Prostate gland (tissue), 2 donors: ENCODE measurements around the gene HOXC12. TPM values are rescaled to one million over a fixed set of nuclear protein-coding genes. Genes with fewer than 3 reads are reported as not detected.

Source experiments
- DNase-seq: peaks from one replicate; pipeline ENCODE4 v3.0.0-alpha.2; 2019; ENCODE audit warnings: low spot score
- H3K27ac ChIP-seq, 2 donors: fragments of 200-600 bp; sonication (generic); 2 replicates each; pipeline ENCODE4 v1.5.1; 2017 to 2019
- H3K27me3 ChIP-seq: fragments of 200-600 bp; sonication (generic); replicated peaks from 2 replicates; pipeline ENCODE4 v1.5.1; 2019; ENCODE audit not compliant: insufficient read depth
- H3K36me3 ChIP-seq, 2 donors: fragments of 200-600 bp; sonication (generic); 1 replicate in 1 of 2; 2 replicates in 1 of 2; pipeline versions ENCODE4 v1.5.1 to v1.8.1; 2017 to 2019
- H3K4me1 ChIP-seq: fragments of 200-600 bp; sonication (generic); replicated peaks from 2 replicates; pipeline ENCODE4 v1.5.1; 2019
- H3K4me3 ChIP-seq, 2 donors: fragments of 200-600 bp; sonication (generic); 2 replicates each; pipeline ENCODE4 v1.5.1; 2017 to 2019
- H3K9me3 ChIP-seq: fragments of 200-600 bp; sonication (generic); 2 replicates; pipeline ENCODE4 v1.5.1; 2017
- POLR2A ChIP-seq: fragments of 450-650 bp; IDR thresholded peaks from one replicate; pipeline ENCODE4 v1.6.1; 2016; ENCODE audit warnings: antibody characterized with exemption, mild to moderate bottlenecking
- POLR2AphosphoS5 ChIP-seq: sonication (generic); formaldehyde crosslinking; IDR thresholded peaks from one replicate; pipeline ENCODE4 v1.6.1; 2017; ENCODE audit warnings: antibody characterized with exemption
- WGBS: methylation state at CpG from one replicate; pipeline ENCODE4 v1.1.5; 2018; 5-methylcytosine and 5-hydroxymethylcytosine counted together
- intact Hi-C: fragments of 100-400 bp; cut with DNase I; formaldehyde crosslinking; loops from one replicate; pipeline ENCODE4 v1.14.2; 2022
- total RNA-seq, 2 donors: library from RNA; depleted of rRNA; stranded (reverse); fragments of >200 nt; gene quantifications; one replicate each; pipeline ENCODE4 v1.1.0, GENCODE V29; 2016
- TF ChIP-seq, protein P1 (sequence below), 4 experiments: fragments of 200-600 bp in 2 of 4; fragments of 450-650 bp in 2 of 4; sonication (generic) in 2 of 4; IDR thresholded peaks; 1 replicate in 3 of 4; 2 replicates in 1 of 4; pipeline ENCODE4 v1.5.1; 2016 to 2019; ENCODE audit warnings: antibody characterized with exemption in 4 of 4, mild to moderate bottlenecking in 2 of 4, moderate library complexity in 2 of 4

The HOXC12 gene
- total RNA-seq, 2 donors from 2014 or later: not detected

DNA sequence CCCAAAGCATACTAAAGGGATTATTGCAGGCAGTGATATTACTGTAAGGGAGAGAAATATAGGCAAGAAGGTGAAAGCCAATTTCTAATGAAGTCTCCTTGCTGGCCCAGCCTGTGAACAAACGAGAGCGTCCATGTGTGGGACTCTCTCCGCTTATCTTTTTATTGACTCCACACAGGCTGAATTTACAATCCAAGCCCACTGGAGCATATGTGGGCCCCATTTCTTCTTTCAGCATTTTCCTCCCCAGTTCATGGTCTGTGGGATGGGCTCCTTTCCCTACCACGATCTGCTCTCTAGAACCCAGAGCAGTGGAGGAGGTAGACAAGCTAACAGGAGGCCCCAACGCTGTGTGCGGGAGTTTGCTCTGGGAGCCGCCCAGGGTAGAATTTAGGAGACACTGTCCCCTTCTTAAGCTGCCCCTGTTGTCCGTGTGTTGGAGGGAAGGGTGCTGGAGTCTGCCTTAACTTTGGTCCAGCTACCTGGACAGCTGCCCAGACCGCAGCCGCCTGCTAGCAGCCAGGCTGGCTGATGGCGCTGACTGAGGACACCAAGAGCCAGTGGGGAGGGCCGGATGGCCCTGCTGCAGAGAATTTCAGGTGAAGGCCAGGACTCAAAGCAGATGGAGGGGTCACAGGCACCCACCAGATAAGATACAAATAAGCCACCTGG, 15.0 kb downstream of the HOXC12 start:
- no peaks in the 10 kb centered on the region for H3K36me3 ChIP-seq
- intact Hi-C loops: no loop called here
- TF ChIP-seq POLR2AphosphoS5 (no peak), POLR2A (no peak)
- TF ChIP-seq, protein P1, sequence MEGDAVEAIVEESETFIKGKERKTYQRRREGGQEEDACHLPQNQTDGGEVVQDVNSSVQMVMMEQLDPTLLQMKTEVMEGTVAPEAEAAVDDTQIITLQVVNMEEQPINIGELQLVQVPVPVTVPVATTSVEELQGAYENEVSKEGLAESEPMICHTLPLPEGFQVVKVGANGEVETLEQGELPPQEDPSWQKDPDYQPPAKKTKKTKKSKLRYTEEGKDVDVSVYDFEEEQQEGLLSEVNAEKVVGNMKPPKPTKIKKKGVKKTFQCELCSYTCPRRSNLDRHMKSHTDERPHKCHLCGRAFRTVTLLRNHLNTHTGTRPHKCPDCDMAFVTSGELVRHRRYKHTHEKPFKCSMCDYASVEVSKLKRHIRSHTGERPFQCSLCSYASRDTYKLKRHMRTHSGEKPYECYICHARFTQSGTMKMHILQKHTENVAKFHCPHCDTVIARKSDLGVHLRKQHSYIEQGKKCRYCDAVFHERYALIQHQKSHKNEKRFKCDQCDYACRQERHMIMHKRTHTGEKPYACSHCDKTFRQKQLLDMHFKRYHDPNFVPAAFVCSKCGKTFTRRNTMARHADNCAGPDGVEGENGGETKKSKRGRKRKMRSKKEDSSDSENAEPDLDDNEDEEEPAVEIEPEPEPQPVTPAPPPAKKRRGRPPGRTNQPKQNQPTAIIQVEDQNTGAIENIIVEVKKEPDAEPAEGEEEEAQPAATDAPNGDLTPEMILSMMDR (IDR thresholded peaks at IDR 0.05): no peak
- DNase-seq: no peak
- H3K4me3 ChIP-seq: no peak overlapping the region
- H3K9me3 ChIP-seq: no peaks in the 10 kb centered on the region
- peaks cover 54% of the 10 kb centered on the region for H3K27me3 ChIP-seq
- H3K4me1 ChIP-seq: no peaks in the 10 kb centered on the region
- no peak overlapping the region for H3K27ac ChIP-seq
- 48% methylated on average over 12 of the region's 12 CpGs for WGBS

DNA sequence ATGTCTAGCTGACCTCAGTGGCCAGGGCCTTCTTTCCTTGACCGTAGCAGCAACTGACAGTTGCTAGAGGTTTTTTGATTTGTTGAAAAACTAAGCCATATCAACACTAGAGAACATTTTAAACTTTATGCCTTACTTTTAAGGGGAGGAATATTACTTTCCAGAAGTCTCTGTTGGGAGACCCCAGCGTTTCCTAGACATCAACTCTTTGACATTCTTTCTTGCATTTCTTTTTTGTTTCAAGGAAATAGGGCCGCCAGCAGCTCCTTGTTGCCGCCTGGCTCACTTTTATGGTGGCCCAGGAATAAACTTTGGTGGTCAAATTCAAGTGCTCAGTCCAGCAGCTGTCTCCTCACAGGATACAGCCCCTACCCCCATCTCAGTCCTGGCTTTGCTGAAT, 15.7 kb downstream of the HOXC12 start:
- no peak for DNase-seq
- H3K27me3 ChIP-seq: peaks cover 59% of the 10 kb centered on the region
- intact Hi-C loops: no loop called here
- no peaks in the 10 kb centered on the region for H3K9me3 ChIP-seq
- no peaks in the 10 kb centered on the region for H3K4me1 ChIP-seq
- no peaks in the 10 kb centered on the region for H3K36me3 ChIP-seq
- H3K4me3 ChIP-seq: no peak overlapping the region
- H3K27ac ChIP-seq: no peak overlapping the region
- WGBS: 71% methylated on average over 4 of the region's 4 CpGs
- TF ChIP-seq, protein P1 (IDR thresholded peaks at IDR 0.05): no peak
- TF ChIP-seq POLR2A (no peak), POLR2AphosphoS5 (no peak)

DNA sequence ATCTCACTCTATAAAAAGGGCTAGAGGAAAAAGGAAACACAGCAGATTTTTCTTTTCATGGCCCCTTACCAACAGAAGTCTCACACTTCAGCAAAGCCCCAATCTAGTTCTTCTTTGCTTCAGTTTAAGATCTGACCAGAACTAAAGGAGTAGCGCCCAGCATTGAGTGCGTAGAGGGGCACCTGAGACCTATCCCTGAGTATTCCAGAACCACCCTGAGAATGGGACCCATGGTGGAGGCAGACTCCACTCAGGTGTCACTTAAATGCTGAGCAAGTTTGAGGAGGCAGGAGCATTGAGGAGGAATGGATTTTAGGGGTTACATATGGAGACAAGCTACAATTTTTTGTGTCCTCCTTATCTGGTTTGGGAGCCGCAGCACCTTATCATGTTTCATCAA, 16.4 kb downstream of the HOXC12 start:
- 92% methylated on average over 3 of the region's 3 CpGs for WGBS

DNA sequence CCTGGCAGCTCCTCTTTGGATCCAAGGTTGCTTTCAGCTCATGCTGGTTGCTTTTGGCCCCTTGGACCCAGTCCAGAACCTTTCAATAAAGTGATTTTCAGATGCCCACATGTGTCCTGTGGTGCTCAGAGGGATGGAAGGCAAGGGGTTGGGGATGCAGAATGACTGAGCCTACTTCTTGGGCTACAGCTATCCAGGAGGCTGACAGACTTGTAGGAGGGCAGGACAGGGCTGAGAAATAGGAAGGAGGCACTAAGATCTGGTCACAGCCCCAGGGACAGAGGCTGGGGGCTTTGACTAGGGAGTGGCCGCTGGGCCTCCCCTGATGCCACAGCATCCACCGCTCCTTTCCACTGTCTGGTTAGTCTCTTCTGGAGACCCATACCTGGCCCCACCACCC, 17.0 kb downstream of the HOXC12 start:
- H3K27ac ChIP-seq: no peak overlapping the region
- H3K36me3 ChIP-seq: no peaks in the 10 kb centered on the region
- TF ChIP-seq POLR2A (no peak), POLR2AphosphoS5 (no peak)
- TF ChIP-seq, protein P1 (IDR thresholded peaks at IDR 0.05): no peak
- peaks cover 59% of the 10 kb centered on the region for H3K27me3 ChIP-seq
- intact Hi-C loops: no loop called here
- no peaks in the 10 kb centered on the region for H3K9me3 ChIP-seq
- no peak overlapping the region for H3K4me3 ChIP-seq
- no peak for DNase-seq
- H3K4me1 ChIP-seq: no peaks in the 10 kb centered on the region
- 67% methylated on average over 2 of the region's 2 CpGs for WGBS

More for the DNA sequence above, 16.4 kb downstream of the HOXC12 start:
- intact Hi-C loops: no loop called here
- no peaks in the 10 kb centered on the region for H3K4me1 ChIP-seq
- peaks cover 59% of the 10 kb centered on the region for H3K27me3 ChIP-seq
- no peak overlapping the region for H3K27ac ChIP-seq
- H3K36me3 ChIP-seq: no peaks in the 10 kb centered on the region
- no peaks in the 10 kb centered on the region for H3K9me3 ChIP-seq
- no peak for DNase-seq
- no peak overlapping the region for H3K4me3 ChIP-seq
- TF ChIP-seq, protein P1 (IDR thresholded peaks at IDR 0.05): no peak
- TF ChIP-seq POLR2AphosphoS5: no peak
- no peak for TF ChIP-seq POLR2A

DNA sequence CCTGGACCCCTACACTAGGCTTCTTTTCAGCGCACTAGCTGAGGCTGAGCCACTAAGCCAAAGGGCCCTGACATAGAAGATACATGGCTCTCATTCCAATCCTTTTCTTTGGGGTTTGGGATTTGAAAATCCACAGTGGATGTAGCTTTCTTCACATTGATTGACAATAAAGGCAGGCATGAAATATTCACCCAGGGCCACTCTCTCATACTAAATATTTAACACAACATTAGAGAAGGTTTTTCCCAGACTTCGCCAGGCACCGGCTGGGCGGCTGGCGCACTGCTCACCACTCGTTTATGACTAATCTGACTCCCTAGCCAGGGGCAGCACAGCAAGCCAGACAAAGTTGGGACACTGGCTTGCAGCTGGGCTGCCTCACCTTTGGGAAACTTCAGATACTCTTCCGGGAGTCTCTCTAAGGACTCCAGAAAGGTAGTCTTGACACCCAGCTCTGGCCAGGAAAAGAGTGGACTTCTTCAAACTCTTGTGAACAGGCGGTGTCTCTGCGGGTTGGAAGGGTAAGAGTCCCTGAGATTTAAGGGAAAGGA, 17.5 kb downstream of the HOXC12 start:
- Histone ChIP-seq H3K36me3 (no peaks in the 10 kb centered on the region), H3K27me3 (peaks cover 64% of the 10 kb centered on the region), H3K27ac (no peak overlapping the region), H3K4me3 (no peak overlapping the region), H3K9me3 (no peaks in the 10 kb centered on the region), H3K4me1 (no peaks in the 10 kb centered on the region)
- intact Hi-C loops: no loop called here
- 41% methylated on average over 9 of the region's 9 CpGs for WGBS
- TF ChIP-seq POLR2A: no peak
- TF ChIP-seq, protein P1 (IDR thresholded peaks at IDR 0.05): no peak
- no peak for TF ChIP-seq POLR2AphosphoS5
- no peak for DNase-seq
